ENCODE measurements around the gene G6PC1.

DNA sequence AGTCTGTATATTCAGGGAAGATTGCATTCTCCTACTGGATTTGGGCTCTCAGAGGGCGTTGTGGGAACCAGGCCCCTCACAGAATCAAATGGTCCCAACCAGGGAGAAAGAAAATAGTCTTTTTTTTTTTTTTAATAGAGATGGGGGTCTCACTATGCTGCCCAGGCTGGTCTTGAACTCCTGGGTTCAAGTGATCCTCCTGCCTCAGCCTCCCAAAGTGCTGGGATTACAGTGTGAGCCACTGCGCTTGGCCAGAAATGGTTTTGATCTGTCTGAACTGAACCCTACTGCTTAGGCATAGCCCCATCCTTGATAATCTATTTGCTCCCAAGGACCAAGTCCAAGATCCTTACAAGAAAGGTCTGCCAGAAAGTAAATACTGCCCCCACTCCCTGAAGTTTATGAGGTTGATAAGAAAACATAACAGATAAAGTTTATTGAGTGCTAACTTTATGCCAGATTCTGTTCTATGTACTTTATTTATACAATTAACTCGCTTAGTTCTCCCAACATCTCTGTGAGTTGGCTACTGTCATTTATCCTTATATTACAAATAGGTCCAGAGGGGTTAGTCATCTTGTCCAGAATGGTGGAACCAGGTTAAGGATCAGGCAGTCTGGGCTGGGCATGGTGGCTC, 13.5 kb downstream of the G6PC1 start:
- TF ChIP-seq POLR2AphosphoS5 (IDR thresholded peaks at IDR 0.05; ENCODE audit: low read depth, low read length) (no peak), POLR2A (IDR thresholded peaks at IDR 0.05; ENCODE audit: low read depth, low read length) (no peak), SPI1 (IDR thresholded peaks at IDR 0.05; ENCODE audit: low read depth, low read length) (no peak), PAX5 (IDR thresholded peaks at IDR 0.05; ENCODE audit: insufficient read depth, low read length, severe bottlenecking) (no peak), POU2F2 (IDR thresholded peaks at IDR 0.05; ENCODE audit: low read depth, low read length) (no peak), TAF1 (IDR thresholded peaks at IDR 0.05; ENCODE audit: low read depth, low read length) (no peak)
